Measurements from ENCODE around the gene TMPRSS2. TPM values are rescaled to one million over a fixed set of nuclear protein-coding genes. Genes with fewer than 3 reads are reported as not detected.
"Not testable (repeated sequence)": the region's sequence is repeated elsewhere in the genome, so short reads cannot be mapped to it uniquely, and the experiment has no call there.

TMPRSS2 gene
- total RNA-seq, 1 donor from 2014 or later: not detected

GRCh38 chr21:41422546-41423304 lies 85.2 kb downstream of the TMPRSS2 start:
- no peak overlapping the region for H3K27ac ChIP-seq (replicated peaks)
- H3K9me3 ChIP-seq (replicated peaks): no peaks in the 10 kb centered on the region
- DNase-seq: no peak
- no peak overlapping the region for H3K4me3 ChIP-seq
- intact Hi-C loops (cut with micrococcal nuclease): no loop called here
- no peak for TF ChIP-seq CTCF (IDR thresholded peaks at IDR 0.05; ENCODE audit: borderline replicate concordance)
- H3K27me3 ChIP-seq (ENCODE audit: low read depth): peaks cover 19% of the 10 kb centered on the region
- peaks cover 50% of the 10 kb centered on the region for H3K4me1 ChIP-seq
- H3K36me3 ChIP-seq: no peaks in the 10 kb centered on the region

- peak overlapping the region; percentile 83 for H3K4me3 ChIP-seq
- H3K9me3 ChIP-seq (replicated peaks); H3K27me3 ChIP-seq (ENCODE audit: low read depth); H3K36me3 ChIP-seq; intact Hi-C loops (cut with micrococcal nuclease); DNase-seq: not testable (repeated sequence)
- peak overlapping the region; percentile 89 for H3K27ac ChIP-seq (replicated peaks)
- peaks cover 33% of the 10 kb centered on the region for H3K4me1 ChIP-seq
These were observed 87.0 kb downstream of the TMPRSS2 start for GRCh38 chr21:41420998-41421397.

- Histone ChIP-seq H3K4me1 (peaks cover 25% of the 10 kb centered on the region), H3K9me3 (replicated peaks) (peaks cover 8% of the 10 kb centered on the region), H3K27ac (replicated peaks) (peak overlapping the region; percentile 89), H3K4me3 (peak overlapping the region; percentile 83), H3K27me3 (ENCODE audit: low read depth) (no peaks in the 10 kb centered on the region), H3K36me3 (no peaks in the 10 kb centered on the region)
- no peak for TF ChIP-seq CTCF (IDR thresholded peaks at IDR 0.05; ENCODE audit: borderline replicate concordance)
- intact Hi-C loops (cut with micrococcal nuclease): no loop called here
- DNase-seq: peak; percentile 86
These were observed 87.8 kb downstream of the TMPRSS2 start for GRCh38 chr21:41419921-41420862.

- H3K4me3 ChIP-seq: no peak overlapping the region
- no peak for TF ChIP-seq CTCF (IDR thresholded peaks at IDR 0.05; ENCODE audit: borderline replicate concordance)
- no peak for DNase-seq
- H3K4me1 ChIP-seq: peaks cover 25% of the 10 kb centered on the region
- intact Hi-C loops (cut with micrococcal nuclease): no loop called here
- H3K27me3 ChIP-seq (ENCODE audit: low read depth): no peaks in the 10 kb centered on the region
- peak overlapping the region; percentile 89 for H3K27ac ChIP-seq (replicated peaks)
- H3K36me3 ChIP-seq: no peaks in the 10 kb centered on the region
- H3K9me3 ChIP-seq (replicated peaks): peaks cover 16% of the 10 kb centered on the region
These were observed 88.8 kb downstream of the TMPRSS2 start for GRCh38 chr21:41418956-41419680.

- intact Hi-C loops (cut with micrococcal nuclease): no loop called here
- no peak overlapping the region for H3K27ac ChIP-seq (replicated peaks)
- no peak for DNase-seq
These were observed 89.6 kb downstream of the TMPRSS2 start for GRCh38 chr21:41418393-41418792.

GRCh38 chr21:41417505-41417904 lies 90.5 kb downstream of the TMPRSS2 start:
- peaks cover 24% of the 10 kb centered on the region for H3K9me3 ChIP-seq (replicated peaks)
- H3K36me3 ChIP-seq; DNase-seq; H3K4me3 ChIP-seq; H3K27ac ChIP-seq (replicated peaks); intact Hi-C loops (cut with micrococcal nuclease); H3K27me3 ChIP-seq (ENCODE audit: low read depth): not testable (repeated sequence)
- H3K4me1 ChIP-seq: peaks cover 25% of the 10 kb centered on the region

More at GRCh38 chr21:41418393-41418792, 89.6 kb downstream of the TMPRSS2 start:
- TF ChIP-seq CTCF (IDR thresholded peaks at IDR 0.05; ENCODE audit: borderline replicate concordance): no peak
- Histone ChIP-seq H3K36me3 (no peaks in the 10 kb centered on the region), H3K9me3 (replicated peaks) (peaks cover 16% of the 10 kb centered on the region), H3K4me1 (peaks cover 25% of the 10 kb centered on the region), H3K4me3 (no peak overlapping the region), H3K27me3 (ENCODE audit: low read depth) (no peaks in the 10 kb centered on the region)

All from left ventricle myocardium inferior (tissue), 1 donor.